Renal pelvis (tissue), 12 donors: ENCODE results near the gene PRAMEF27. TPM values are rescaled to one million over a fixed set of nuclear protein-coding genes. Genes with fewer than 3 reads are reported as not detected.
"Not testable (repeated sequence)": the region's sequence is repeated elsewhere in the genome, so short reads cannot be mapped to it uniquely, and the experiment has no call there.

Experiments
- DNase-seq: peaks from one replicate; pipeline ENCODE4 v3.0.0-alpha.2; 2013
- long read RNA-seq, 16 experiments: transcript quantifications; one replicate each; lab custom pipeline, GENCODE V29; 2026
- polyA plus RNA-seq, 3 donors: library from polyadenylated mRNA; unstranded; fragments of 120-200 nt; gene quantifications; one replicate each; pipeline ENCODE4 v1.2.1, GENCODE V29; 2013; ENCODE audit not compliant: insufficient read length in 3 of 3

PRAMEF27 gene
- polyA plus RNA-seq, result not detected
- long read RNA-seq, donor 1, result 0 reads
- long read RNA-seq, donor 2, result 0 reads
- long read RNA-seq, donor 3, result 0 reads
- long read RNA-seq, donor 4, result 0 reads
- long read RNA-seq, donor 5, result 0 reads
- long read RNA-seq, donor 6, result 0 reads
- long read RNA-seq, donor 7, result 0 reads
- long read RNA-seq, donor 8, result 0 reads
- long read RNA-seq, donor 9, result 0 reads
- long read RNA-seq, donor 10, result 0 reads
- long read RNA-seq, donor 11, result 0 reads
- long read RNA-seq, donor 12, result 0 reads
- long read RNA-seq, donor 13, result 0 reads
- long read RNA-seq, donor 14, result 0 reads
- long read RNA-seq, donor 15, result 0 reads
- long read RNA-seq, donor 16, result 0 reads

DNA sequence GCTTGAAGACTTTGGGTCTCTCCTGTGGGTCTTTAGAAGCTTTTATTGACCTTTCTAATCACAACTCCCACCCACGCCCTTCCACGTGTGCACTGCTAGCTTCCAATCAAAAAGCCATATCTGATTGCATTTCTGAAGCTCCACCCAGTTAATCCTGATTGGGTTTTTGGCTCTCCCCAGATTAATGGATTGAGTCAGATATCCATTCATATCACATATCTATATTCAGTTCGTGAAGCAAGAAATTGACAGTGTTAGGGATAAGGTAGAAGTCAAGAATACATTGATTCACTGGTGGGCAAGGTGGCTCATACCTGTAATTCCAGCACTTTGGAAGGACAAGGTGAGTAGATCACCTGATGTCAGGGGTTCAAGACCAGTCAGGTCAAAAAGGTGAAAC is at the start of gene PRAMEF27:
Gene PRAMEF27, minus strand, starts transcription at position 101 of the 400 bp plus-strand sequence. CDS start 2,916 bp downstream, outside the sequence.
- DNase-seq, result not testable (repeated sequence)

DNA sequence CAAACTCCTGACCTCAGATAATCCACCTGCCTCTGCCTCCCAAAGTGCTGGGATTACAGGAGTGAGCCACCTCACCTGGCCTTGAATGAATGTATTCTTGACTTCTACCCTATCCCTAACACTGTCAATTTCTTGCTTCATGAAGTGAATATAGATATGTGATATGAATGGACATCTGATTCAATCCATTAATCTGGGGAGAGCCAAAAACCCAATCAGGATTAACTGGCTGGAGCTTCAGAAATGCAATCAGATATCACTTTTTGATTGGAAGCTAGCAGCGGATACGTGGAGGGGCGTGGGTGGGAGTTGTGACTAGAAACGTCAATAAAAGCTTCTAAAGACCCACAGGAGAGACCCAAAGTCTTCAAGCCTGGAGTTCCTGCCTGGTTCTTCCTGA is 14.1 kb upstream of the PRAMEF27 start, which contains the start of gene PRAMEF25:
Gene PRAMEF25, plus strand, starts transcription at position 301 of the 400 bp plus-strand sequence. CDS start 2,920 bp downstream, outside the sequence.
- not testable (repeated sequence) for DNase-seq

DNA sequence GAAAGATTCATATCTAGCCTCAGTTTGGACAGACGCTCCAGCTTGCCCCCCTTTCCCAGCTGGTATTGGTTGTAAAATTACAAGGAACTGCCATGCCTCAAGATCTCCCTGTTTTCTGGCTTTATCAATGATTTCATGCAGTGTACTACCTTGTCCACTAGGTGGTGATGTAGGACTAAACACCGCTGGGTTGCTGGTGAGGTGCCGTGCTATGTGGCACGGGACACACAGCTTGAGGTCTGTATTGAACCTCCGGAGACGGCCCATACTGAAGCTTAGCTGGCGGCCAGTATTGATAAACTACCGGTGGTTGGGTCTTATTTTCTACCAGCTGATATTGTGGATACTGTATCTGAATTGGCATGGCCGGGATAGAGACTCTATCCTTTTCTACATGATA is 36.5 kb downstream of the PRAMEF27 start:
- DNase-seq, result not testable (repeated sequence)

DNA sequence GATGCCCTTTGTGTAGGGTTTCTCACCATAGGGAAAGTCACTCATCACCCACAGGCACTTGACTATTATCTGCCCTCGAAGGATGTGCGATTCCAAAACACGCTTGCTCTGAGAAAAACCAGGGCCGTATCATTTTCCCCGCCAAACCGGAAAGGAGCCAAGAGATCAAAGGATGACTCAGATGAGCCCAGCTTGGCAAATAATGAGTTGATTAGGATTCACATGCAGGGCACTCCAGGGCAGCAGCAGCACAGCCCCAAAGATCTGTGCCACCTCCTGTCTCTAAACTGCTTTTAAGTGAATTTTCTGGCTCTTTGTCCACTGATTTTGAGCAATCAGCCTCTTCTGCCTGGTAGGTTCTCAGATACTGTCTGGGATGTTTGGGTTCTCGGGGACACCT is 44.4 kb downstream of the PRAMEF27 start:
- DNase-seq, result not testable (repeated sequence)

DNA sequence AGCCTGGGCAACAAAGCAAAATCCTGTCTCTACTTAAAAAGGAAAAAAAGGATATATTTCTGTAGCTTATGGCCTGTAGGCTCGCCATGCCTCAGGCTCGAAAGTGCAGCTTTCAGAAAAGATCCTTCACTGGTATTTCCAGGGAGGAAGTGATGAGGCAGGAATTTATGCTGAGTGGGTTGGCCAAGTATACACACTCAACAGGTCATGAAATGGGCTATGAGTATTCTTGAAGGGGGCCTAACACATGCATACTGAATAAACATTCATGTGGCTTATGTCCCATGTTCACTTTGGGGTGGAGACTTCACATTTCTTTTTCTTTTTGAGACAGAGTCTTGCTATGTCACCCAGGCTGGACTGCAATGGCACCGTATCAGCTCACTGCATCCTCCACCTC is 47.0 kb downstream of the PRAMEF27 start:
- DNase-seq, result not testable (repeated sequence)

DNA sequence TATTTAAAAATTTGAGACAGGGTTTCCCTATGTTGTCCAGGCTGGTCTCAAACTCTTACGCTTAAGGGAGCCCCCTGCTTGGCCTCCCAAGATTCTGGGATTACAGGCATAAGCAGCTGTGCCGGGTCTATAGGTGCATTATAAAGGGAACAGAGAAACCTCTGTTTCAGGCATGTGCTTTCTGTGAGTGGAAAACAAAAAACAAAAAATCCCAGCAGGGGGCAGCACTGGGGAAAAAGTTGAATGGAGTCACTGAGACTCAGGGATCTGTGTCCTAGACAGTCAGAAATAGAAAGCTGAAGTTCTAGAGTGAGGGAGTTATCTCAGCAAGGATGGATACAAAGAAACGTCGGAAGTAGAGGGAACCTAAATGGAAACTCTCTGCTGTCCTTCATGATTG is 50.6 kb downstream of the PRAMEF27 start:
- DNase-seq, result not testable (repeated sequence)

Other genes starting within 250 kb of the PRAMEF27 start
- gene PRAMEF11, start 225.2 kb downstream of the PRAMEF27 start, polyA plus RNA-seq, result not detected
- gene HNRNPCL1, start 207.9 kb downstream of the PRAMEF27 start, polyA plus RNA-seq, result under 1 TPM in 2 of 3 donors, not detected in 1; 0.17 to 0.38 TPM
- not detected for gene PRAMEF2, start 199.5 kb downstream of the PRAMEF27 start, polyA plus RNA-seq
- gene PRAMEF4, start 170.4 kb downstream of the PRAMEF27 start, polyA plus RNA-seq, result not detected
- gene PRAMEF10, start 158.3 kb downstream of the PRAMEF27 start, polyA plus RNA-seq, result not detected
- gene PRAMEF7, start 140.0 kb downstream of the PRAMEF27 start, polyA plus RNA-seq, result not detected
- not detected for gene PRAMEF6, start 109.0 kb downstream of the PRAMEF27 start, polyA plus RNA-seq
- not detected for gene HNRNPCL3, start 4.2 kb upstream of the PRAMEF27 start, polyA plus RNA-seq
- gene PRAMEF25, start 14.2 kb upstream of the PRAMEF27 start, polyA plus RNA-seq, result not detected
- under 1 TPM in 1 of 3 donors, not detected in 2; 0.11 TPM for gene HNRNPCL2, start 60.3 kb upstream of the PRAMEF27 start, polyA plus RNA-seq
- gene PRAMEF26, start 99.4 kb upstream of the PRAMEF27 start, polyA plus RNA-seq, result not detected
- under 1 TPM in 2 of 3 donors, not detected in 1; 0.27 to 0.28 TPM for gene HNRNPCL4, start 109.1 kb upstream of the PRAMEF27 start, polyA plus RNA-seq
- gene PRAMEF9, start 115.3 kb upstream of the PRAMEF27 start, polyA plus RNA-seq, result not detected
- not detected for gene PRAMEF13, start 144.8 kb upstream of the PRAMEF27 start, polyA plus RNA-seq
- not detected for gene PRAMEF18, start 169.6 kb upstream of the PRAMEF27 start, polyA plus RNA-seq
- gene PRAMEF5, start 197.6 kb upstream of the PRAMEF27 start, polyA plus RNA-seq, result not detected
- gene PRAMEF8, start 228.6 kb upstream of the PRAMEF27 start, polyA plus RNA-seq, result not detected
- not detected for gene PRAMEF33, start 247.0 kb upstream of the PRAMEF27 start, polyA plus RNA-seq